NCI-H1105 treated with DMSO at 0.1 percent for 48 hours (cell line): ENCODE measurements around the gene TGFBRAP1.

Source experiments
- DNase-seq: peaks from one replicate; lab custom pipeline; 2025; lab: John Stamatoyannopoulos, UW

Gene TGFBRAP1

DNA sequence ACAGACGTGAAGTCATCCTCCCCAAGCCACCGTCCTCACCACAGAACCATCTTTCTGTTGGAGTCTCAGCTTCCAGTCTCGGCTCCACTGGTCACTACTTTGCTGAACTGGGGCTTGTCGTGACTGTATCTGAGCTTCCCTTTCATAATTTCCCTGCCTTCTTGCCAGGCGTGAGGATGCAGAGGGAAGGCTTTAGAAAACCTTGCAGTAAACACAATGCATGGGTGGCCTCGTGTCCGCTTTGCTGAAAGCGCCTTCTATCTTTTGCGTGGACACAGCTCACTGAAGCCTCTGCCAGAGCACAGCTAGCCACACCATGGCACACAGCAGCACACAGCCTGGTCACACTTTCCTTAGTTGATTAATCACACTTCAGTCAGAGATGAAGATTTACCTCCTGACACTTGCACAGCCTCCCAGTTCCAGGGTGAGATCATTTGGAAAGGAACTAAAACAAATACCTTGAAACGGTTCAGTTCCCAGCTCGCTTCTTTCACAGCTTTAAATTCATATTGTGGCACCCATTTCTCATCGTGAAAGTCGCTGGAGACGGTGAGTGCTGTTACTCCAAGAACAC lies 90.8 kb downstream of the TGFBRAP1 start:
- no peak for DNase-seq

DNA sequence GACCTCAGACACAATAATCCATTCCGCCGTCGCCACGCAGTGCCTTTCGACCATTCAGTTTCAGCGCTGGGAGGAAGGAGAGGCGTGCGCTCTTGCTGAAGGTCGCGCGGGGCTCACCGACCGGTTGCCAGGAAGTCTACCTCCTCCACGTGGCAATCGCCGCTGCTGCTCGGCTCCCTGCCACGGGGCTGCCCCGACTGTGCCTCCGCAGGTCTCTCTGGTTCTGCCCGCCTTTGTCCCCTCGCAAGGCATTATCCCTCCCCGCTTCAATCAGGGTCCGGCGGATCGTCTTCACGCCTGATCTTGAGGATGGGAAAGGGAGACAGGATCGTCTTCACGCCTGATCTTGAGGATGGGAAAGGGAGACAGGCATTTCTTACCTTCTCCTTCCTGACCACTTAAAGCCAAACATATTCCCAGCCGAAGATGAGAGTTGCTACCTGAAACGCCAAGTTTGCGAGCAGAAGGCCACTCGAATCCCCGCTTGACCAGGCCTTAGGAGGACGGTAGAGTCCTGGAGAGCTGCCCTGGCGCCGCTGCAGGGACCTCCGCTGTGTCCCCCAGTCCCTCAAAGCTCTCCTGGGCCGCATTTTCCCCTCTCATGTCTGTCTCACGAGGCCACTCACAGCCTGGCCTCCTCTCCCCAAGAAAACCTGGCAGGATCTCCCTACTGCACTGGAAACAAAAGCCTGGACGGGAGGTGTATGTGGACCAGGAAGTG lies 92.3 kb downstream of the TGFBRAP1 start:
- DNase-seq, result no peak

DNA sequence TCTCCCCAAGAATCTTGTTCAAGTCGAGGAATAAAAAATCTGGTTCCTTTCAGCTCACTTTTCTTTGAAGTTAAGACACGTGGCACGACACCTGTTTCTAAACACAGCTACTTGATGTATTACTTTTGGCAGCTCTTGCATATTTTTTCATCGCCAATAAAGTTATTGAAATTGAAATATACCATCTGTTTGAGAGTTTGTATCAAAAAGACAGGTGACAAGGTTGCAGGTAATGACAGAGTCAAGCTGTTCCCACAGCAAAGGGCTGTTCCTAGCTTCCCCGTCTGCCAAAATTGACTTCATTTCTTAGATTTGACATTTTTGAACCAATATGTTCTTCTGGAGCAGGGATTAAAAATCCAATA lies 93.5 kb downstream of the TGFBRAP1 start:
- DNase-seq, result no peak

- DNase-seq, result peak; percentile 49
These were observed 94.0 kb downstream of the TGFBRAP1 start for GRCh38 chr2:105235388-105236059.

DNA sequence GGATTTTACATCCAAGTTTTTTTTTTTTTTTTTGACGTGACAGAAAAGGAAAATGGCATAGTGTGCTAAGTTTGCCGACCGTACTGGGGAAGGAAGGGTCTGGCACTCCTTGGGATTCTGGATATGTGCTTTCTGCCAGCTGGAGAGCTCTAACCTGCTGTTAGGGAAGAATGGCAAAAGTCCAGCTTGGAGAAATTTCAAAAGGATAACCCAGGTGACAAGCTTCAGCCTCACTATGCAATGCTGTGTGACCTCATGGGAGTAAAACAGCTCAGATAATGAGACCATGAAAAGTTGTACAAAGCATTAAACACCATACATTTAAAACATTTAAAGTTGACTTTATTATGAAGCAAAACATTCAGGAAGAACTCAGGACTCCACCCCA lies 98.3 kb downstream of the TGFBRAP1 start:
- DNase-seq, result no peak

GRCh38 chr2:105224444-105224843 lies 105.1 kb downstream of the TGFBRAP1 start:
- no peak for DNase-seq

DNA sequence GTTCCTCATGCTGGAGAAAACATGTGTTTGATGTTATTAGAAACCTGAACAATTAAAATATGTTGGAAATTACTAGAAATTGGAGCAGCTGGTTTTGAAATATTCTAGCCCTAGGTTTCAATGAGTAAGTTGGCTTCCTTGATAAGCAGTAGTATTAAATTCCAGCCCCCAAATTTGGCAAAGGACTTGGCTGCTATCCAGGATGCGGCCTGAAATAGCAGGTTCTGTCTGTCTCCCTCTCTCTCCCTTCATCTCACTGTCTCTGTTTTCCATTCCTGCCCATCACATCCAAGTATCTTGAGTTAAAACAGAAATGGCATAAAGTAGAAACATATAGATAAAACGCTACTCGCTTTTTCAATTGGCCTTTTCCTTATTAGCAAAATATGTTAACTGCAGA lies 108.9 kb downstream of the TGFBRAP1 start:
- peak; percentile 8 for DNase-seq

DNA sequence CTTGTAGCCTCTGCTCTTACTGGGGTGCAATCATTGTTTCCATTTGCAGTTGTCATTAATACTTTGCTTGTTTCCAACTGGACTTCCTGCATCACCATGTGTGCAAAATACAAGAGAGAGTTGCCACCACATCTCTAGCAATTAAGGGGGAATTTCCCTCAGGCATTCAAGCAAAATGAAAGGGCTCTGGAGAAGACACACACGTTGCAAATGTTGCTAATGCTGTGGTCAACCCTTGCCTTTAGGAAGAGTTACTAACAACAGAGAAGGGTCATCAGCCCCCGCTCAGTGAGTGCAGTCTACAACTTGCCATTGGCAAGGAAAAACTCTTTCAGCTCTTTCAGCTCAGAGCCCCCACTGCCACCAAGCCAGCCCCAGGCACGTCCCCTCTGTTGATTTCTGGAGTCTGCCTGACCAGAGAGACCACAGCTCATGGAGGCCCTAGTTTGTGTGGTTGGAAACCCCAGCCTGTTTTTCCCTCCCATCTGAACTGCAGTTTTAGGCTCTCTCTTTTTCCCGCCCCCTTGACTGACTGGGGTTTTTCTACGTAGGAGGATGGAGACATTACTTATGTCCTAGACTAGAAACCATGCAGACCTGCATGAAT lies 113.8 kb downstream of the TGFBRAP1 start:
- no peak for DNase-seq
